ENCODE measurements around the gene COL19A1. TPM values are rescaled to one million over a fixed set of nuclear protein-coding genes. Genes with fewer than 3 reads are reported as not detected.
"Not testable (repeated sequence)": the region's sequence is repeated elsewhere in the genome, so short reads cannot be mapped to it uniquely, and the experiment has no call there.

The COL19A1 gene
- polyA plus RNA-seq, 1 donor from 2014 or later, result 5.3 TPM

DNA sequence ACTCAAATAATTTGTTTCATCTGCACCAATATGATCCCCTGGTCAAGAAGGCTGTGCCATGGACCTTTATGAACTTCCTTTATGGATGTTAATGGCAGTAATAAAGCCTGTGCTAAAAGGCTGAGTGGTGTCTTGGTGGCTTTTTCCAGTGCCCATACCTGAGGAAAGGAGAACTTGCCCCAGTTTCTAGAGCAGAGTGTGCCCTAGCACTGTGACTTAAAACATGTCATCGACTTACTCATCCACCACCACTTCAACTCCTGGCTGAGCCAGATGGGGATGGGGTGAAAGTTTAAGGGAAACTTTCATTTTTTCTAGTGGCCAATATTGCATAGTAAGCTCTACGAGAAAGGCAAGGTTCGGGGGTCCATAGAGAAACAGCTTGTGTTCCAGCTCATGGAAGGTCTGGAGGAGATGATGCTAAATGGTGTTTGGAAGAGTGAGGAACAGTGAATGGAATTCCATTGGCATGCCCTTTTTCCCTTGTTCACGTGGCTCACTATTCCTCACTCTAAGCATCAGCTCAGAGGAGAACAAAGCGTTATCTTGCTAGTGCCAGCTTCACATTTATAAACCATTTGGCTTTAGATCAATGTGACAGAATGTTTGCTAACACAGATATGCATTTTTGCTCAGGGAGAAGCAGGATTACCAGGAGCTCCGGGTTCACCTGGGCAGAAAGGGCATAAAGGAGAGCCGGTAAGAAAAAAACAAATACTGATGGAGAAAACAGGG lies 71.2 kb downstream of the COL19A1 start:
- peaks cover 0 to 3% (median 0%) of the 10 kb centered on the region in 3 donors for H3K9me3 Mint-ChIP-seq
- no peaks in the 10 kb centered on the region for H3K27me3 Mint-ChIP-seq
- no peak overlapping the region for H3K4me3 Mint-ChIP-seq
- H3K36me3 Mint-ChIP-seq, result peaks cover 14% of the 10 kb centered on the region
- no peak overlapping the region for H3K27ac Mint-ChIP-seq
- peaks cover 4 to 12% (median 8%) of the 10 kb centered on the region in 3 donors for H3K4me1 Mint-ChIP-seq

DNA sequence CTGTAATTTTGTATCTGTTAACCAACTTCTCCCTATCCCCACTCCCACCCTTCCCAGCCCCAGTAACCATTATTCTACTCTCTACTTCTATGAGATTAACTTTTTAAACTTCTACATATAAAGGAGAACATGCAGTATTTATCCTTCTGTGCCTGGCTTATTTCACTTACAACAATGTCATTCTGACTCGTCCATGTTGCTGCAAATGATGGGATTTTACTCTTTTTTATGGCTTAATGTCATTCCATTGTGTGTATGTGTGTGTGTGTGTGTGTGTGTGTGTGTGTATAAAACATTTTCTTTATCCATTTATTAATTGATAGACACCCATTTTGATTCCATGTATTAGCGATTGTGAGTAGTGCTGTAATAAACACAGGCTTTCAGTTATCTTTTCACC lies 76.1 kb downstream of the COL19A1 start:
- Mint-ChIP-seq H3K4me3 (no peak overlapping the region), H3K27me3 (no peaks in the 10 kb centered on the region), H3K9me3 (peaks cover 0 to 3% (median 0%) of the 10 kb centered on the region in 3 donors), H3K36me3 (peaks cover 19% of the 10 kb centered on the region), H3K4me1 (peaks cover 4 to 12% (median 5%) of the 10 kb centered on the region in 3 donors), H3K27ac (no peak overlapping the region)

DNA sequence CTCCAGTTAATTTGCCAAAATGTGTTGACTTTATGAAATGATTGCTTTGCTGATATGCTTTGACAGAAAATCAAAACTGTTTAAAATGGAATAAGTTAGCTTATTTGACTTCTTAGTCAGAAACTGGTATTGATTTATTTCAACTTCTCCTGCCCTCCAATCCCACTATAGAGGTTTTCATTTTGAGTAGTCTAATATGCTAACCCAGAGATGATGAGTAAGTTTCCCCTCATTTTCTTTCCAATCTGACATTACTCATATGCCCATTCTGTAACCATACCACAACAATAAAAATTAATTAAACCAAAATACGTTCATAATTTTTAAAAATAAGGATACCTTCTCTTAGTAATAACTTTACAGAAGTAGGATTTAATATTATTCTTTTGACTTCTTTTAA lies 78.8 kb downstream of the COL19A1 start:
- Mint-ChIP-seq H3K4me1 (peaks cover 4 to 12% (median 5%) of the 10 kb centered on the region in 3 donors), H3K27ac (no peak overlapping the region), H3K4me3 (no peak overlapping the region), H3K36me3 (peaks cover 12% of the 10 kb centered on the region), H3K27me3 (no peaks in the 10 kb centered on the region), H3K9me3 (peaks cover 0 to 3% (median 0%) of the 10 kb centered on the region in 3 donors)

DNA sequence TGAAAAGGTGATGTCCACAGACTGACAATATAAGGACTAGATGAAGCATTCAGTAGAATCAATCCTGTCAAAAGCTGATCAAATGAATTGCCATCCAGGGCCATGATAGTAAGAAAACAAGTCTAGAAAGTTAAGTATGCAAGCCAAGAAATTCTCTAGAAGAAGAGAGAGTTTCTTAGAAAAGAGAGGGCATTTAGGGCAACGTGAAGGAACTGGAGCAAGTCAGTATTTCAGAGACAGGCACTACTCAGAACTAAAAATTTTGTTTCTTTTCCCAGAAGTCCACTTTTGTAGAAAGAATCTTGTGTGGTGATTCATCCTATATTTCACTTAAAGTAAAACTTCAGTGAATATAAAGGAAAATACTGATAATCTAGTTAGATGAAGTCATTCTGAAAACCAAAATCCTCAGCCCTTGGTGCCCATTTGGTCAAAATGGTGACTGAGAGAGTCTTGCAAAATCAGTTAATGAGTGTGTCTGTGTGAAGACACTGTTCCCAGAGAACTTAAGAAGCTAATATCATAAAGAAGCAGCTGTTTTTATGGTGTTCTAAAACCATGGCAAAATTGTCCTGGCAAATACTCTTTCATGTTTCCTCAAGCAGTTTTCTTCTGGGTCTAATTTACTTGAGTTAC lies 82.2 kb downstream of the COL19A1 start:
- no peak overlapping the region for H3K27ac Mint-ChIP-seq

DNA sequence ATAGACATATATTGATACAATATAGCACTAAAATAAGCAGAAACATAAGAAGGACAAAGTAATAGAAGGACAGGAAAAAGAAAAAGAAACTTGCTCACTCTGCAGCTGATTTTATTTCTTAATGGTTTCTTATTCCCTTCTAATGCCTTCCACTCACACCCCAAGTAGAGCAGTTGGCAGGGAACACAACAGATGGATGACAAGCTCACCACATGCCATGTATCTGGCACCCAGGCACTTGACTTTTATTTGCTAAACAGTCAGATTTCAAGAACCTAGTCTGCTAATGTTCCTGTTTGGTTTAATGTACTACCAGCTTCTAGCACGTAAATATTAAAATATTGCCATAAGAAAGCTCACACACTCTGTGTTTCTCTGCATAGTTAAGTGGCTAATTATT lies 87.1 kb downstream of the COL19A1 start:
- H3K9me3 Mint-ChIP-seq, result no peaks in the 10 kb centered on the region
- H3K4me1 Mint-ChIP-seq, result peaks cover 0 to 2% (median 0%) of the 10 kb centered on the region in 3 donors
- no peaks in the 10 kb centered on the region for H3K27me3 Mint-ChIP-seq
- no peak overlapping the region for H3K4me3 Mint-ChIP-seq
- peaks cover 8% of the 10 kb centered on the region for H3K36me3 Mint-ChIP-seq
- H3K27ac Mint-ChIP-seq, result peak overlapping the region in 1 of 3 donors; percentile 0

More for the DNA sequence above, 82.2 kb downstream of the COL19A1 start:
- no peaks in the 10 kb centered on the region for H3K27me3 Mint-ChIP-seq
- no peak overlapping the region for H3K4me3 Mint-ChIP-seq
- H3K9me3 Mint-ChIP-seq, result no peaks in the 10 kb centered on the region
- H3K36me3 Mint-ChIP-seq, result peaks cover 12% of the 10 kb centered on the region
- H3K4me1 Mint-ChIP-seq, result peaks cover 4 to 7% (median 5%) of the 10 kb centered on the region in 3 donors

DNA sequence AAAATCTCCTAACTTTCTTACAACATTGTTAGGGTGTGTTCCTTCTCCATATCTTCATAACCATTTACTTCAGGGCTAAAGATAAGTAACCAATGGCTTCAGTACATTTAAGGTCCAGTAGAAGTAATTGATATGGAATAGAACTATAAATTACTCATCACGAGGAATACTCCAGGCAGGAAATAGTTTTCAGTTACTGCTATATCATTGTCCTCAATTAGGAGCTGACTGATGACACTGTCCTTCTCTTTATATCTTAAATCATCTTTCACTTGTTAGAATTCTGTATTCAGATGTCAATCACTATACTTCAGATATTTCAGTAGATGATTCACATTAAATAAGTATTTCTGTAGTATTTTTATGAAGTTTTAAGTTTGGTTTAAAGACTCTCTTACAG lies 88.4 kb downstream of the COL19A1 start:
- H3K4me1 Mint-ChIP-seq, result peaks cover 0 to 2% (median 0%) of the 10 kb centered on the region in 3 donors
- no peaks in the 10 kb centered on the region for H3K27me3 Mint-ChIP-seq
- H3K4me3 Mint-ChIP-seq, result no peak overlapping the region
- H3K27ac Mint-ChIP-seq, result no peak overlapping the region
- no peaks in the 10 kb centered on the region for H3K9me3 Mint-ChIP-seq
- peaks cover 8% of the 10 kb centered on the region for H3K36me3 Mint-ChIP-seq

DNA sequence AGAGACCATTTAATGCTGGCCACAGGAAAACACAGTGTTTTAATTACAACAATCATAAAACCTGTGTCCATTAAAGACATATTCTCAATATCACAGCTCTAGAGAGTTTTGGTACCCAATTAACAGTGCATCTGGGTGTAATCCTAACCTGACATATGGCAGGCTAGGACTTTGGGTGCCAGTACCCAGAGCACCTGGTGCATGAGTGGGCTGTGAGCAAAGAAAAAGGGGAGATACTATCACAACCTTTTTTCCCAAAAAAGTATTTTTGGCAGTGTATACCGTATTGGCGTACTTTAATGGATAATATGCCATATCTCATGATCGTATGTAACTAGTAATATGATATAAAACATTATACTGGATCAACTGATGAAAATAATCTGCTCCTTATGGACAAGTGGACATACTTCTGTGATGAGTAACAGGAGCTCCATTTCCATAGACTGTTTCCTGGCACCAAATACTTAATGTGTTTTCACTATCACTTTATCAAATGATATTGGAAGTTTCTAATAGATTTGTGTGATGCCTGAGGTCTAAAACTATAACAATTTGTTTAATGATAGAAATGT lies 91.7 kb downstream of the COL19A1 start:
- H3K4me1 Mint-ChIP-seq, result peaks cover 0 to 2% (median 0%) of the 10 kb centered on the region in 3 donors
- peaks cover 9% of the 10 kb centered on the region for H3K36me3 Mint-ChIP-seq
- H3K9me3 Mint-ChIP-seq, result no peaks in the 10 kb centered on the region
- H3K4me3 Mint-ChIP-seq, result no peak overlapping the region
- no peak overlapping the region for H3K27ac Mint-ChIP-seq
- no peaks in the 10 kb centered on the region for H3K27me3 Mint-ChIP-seq

DNA sequence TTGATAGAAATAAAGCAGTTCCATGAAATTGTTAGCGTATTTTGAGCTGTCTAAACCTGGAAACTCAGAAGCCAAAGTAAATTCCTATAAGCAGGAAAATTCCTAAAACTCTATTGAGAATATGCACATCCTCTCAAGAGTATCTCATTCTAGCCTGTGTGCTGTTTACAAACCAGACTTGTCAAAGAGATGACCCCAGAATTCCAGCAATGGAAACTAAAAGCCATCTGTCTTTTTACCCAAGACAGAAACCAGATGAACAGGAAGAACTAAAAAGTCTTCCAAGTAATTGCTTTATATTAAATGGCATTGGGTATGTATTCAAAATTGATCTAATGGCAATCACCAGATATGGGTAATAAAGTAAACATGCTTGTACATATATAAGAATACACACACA lies 92.6 kb downstream of the COL19A1 start:
- H3K4me3 Mint-ChIP-seq, result no peak overlapping the region
- H3K4me1 Mint-ChIP-seq, result peaks cover 0 to 2% (median 0%) of the 10 kb centered on the region in 3 donors
- H3K27me3 Mint-ChIP-seq, result no peaks in the 10 kb centered on the region
- H3K27ac Mint-ChIP-seq, result no peak overlapping the region
- H3K36me3 Mint-ChIP-seq, result peaks cover 9% of the 10 kb centered on the region
- no peaks in the 10 kb centered on the region for H3K9me3 Mint-ChIP-seq

DNA sequence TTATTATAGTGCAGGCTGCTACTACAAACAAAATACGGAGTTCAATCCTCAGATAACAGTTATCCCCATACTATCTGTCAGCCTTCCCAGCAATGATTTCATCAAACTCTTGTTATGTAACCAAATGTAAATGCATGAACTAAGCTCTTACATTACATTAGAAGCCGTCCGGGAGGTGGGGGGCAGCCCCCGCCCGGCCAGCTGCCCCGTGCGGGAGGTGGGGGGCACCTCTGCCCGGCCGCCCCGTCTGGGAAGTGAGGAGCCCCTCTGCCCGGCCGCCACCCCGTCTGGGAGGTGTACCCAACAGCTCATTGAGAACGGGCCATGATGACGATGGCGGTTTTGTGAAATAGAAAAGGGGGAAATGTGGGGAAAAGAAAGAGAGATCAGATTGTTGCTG lies 99.6 kb downstream of the COL19A1 start:
- not testable (repeated sequence) for H3K27me3 Mint-ChIP-seq, H3K27ac Mint-ChIP-seq, H3K4me3 Mint-ChIP-seq, H3K4me1 Mint-ChIP-seq, H3K9me3 Mint-ChIP-seq
- H3K36me3 Mint-ChIP-seq, result peaks cover 10% of the 10 kb centered on the region

DNA sequence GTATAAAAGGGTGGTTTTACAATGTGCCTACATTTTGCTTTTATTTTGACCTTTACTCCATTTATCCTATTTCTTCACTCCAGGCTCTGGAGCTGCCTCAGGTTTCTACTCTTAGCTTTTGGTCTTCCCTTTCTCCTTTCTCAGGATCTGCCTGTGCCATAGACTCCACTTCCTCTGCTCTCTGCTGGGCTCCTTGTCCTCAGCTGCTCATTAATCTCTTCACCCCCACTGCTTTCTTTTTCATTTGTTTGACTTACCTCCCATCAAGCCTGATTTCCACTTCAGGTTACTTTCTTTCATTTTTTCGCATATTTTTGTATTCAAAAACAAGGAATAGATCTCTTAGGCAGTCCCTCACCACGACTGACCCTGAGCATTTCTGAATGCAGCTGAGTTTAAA lies 106.8 kb downstream of the COL19A1 start:
- H3K36me3 Mint-ChIP-seq, result peaks cover 12% of the 10 kb centered on the region
- peaks cover 0 to 2% (median 0%) of the 10 kb centered on the region in 3 donors for H3K4me1 Mint-ChIP-seq
- no peaks in the 10 kb centered on the region for H3K27me3 Mint-ChIP-seq
- no peaks in the 10 kb centered on the region for H3K9me3 Mint-ChIP-seq
- H3K4me3 Mint-ChIP-seq, result no peak overlapping the region
- H3K27ac Mint-ChIP-seq, result no peak overlapping the region

DNA sequence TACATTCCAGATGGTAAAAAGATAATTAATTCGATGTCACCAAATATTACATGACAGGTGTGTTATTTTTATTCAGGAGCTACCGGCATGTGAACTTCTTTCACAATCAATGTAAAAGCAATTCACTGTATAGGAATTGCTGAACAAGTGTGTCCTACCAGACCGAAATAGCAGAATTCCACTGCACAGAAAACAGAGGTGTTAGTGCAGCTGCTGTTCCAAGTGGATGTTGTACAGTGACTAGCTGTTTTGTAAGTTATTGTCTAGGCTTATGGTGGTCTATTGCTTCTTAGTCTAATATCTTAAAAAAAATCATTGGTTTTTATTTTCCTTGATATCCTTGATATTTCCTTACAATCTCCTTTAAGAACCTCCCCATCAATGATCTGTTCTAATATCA lies 107.4 kb downstream of the COL19A1 start:
- Mint-ChIP-seq H3K4me3 (no peak overlapping the region), H3K36me3 (peaks cover 12% of the 10 kb centered on the region), H3K4me1 (peaks cover 0 to 2% (median 0%) of the 10 kb centered on the region in 3 donors), H3K27me3 (no peaks in the 10 kb centered on the region), H3K27ac (no peak overlapping the region), H3K9me3 (no peaks in the 10 kb centered on the region)

DNA sequence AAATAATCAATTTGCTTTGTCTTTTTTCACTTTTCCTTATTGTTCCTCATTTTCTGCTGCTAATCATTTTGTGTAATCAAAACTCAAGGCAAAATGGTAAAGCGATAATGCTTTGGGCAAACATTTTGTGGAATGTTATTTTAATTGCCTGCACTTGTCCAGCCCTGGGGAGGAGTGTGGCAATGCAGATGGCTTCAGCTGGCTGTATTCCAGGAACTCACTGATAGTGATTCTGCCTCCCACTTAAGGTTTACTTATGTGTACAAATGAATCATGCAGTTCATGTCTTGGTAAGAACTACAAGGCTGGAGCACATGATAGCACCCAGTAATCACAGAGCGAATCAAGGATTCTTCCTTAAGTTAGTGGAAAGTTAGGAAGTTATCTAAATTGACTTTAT lies 107.8 kb downstream of the COL19A1 start:
- no peak overlapping the region for H3K4me3 Mint-ChIP-seq

DNA sequence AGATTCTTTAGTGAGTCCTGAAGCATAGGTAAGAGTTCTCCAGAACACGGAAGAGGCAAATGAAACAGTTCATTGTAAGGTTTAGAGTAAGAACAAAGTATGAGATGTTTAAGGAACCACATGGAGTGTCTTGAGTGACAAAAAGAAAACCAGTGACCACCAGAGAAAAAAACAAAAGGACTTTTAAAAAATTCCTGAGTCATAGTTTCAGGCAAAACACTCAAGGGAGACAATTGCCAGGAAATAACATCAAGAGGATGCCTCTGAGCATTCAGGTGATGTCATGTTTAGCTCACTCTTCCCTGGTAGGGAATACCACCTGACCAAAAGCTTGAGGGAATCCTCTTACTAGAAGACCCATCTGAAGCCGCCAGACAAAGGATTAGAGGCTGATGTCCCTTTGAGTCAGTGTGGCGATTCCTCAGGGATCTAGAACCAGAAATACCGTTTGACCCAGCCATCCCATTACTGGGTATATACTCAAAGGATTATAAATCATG lies 110.3 kb downstream of the COL19A1 start:
- Mint-ChIP-seq H3K4me3 (no peak overlapping the region), H3K36me3 (peaks cover 10% of the 10 kb centered on the region), H3K27me3 (no peaks in the 10 kb centered on the region), H3K27ac (no peak overlapping the region), H3K9me3 (no peaks in the 10 kb centered on the region), H3K4me1 (peaks cover 0 to 2% (median 0%) of the 10 kb centered on the region in 3 donors)

More for the DNA sequence above, 107.8 kb downstream of the COL19A1 start:
- H3K4me1 Mint-ChIP-seq, result peaks cover 0 to 2% (median 0%) of the 10 kb centered on the region in 3 donors
- H3K36me3 Mint-ChIP-seq, result peaks cover 12% of the 10 kb centered on the region
- no peak overlapping the region for H3K27ac Mint-ChIP-seq
- H3K9me3 Mint-ChIP-seq, result no peaks in the 10 kb centered on the region
- H3K27me3 Mint-ChIP-seq, result no peaks in the 10 kb centered on the region

DNA sequence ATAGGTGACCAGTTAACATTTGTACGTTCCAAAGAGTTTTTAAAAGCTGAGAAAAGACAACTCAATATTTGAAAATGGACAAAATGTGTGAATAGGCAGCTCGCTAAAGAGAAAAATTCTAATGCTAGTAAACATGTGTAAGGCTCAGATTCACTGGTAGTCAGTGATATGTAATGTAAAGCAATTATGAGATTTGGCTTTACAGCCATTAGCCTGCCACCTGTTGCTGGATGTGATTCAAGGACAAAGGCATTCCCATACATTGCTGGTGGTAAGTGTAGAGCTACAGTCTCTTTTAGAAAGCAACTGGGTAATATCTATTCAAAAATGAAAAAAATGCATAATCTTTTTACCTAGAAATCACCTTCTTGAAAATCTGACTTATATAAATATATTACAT lies 114.3 kb downstream of the COL19A1 start:
- Mint-ChIP-seq H3K36me3 (no peaks in the 10 kb centered on the region), H3K9me3 (no peaks in the 10 kb centered on the region), H3K27me3 (no peaks in the 10 kb centered on the region), H3K27ac (no peak overlapping the region), H3K4me1 (peaks cover 7 to 11% (median 8%) of the 10 kb centered on the region in 3 donors), H3K4me3 (no peak overlapping the region)

DNA sequence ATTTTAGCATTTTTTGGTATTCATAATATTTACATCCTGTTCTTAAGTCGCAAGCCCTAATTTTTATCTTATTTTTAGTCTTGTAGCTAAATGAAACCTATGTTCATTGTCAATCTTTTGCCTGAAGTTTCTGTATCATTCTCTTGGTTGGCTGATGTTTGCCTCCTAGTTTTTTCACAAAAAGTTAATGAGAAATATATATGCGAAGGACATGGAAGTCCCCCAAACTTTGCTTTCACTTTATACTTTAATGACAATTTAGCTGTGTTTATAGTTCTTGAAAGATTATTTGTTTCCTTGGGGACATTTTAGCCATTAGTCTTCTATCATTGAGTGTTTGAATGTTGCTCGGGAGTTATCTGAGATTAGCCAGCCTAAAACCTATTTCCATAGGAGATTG lies 118.2 kb downstream of the COL19A1 start:
- Mint-ChIP-seq H3K4me3 (peak overlapping the region in 1 of 4 donors; percentile 58), H3K27me3 (no peaks in the 10 kb centered on the region), H3K9me3 (no peaks in the 10 kb centered on the region), H3K4me1 (peaks cover 14 to 27% (median 23%) of the 10 kb centered on the region in 3 donors), H3K36me3 (no peaks in the 10 kb centered on the region), H3K27ac (peak overlapping the region in 1 of 3 donors; percentile 78)
